H9 (cell line): Measurements from ENCODE around the gene RBBP7. TPM values are rescaled to one million over a fixed set of nuclear protein-coding genes. Genes with fewer than 3 reads are reported as not detected.

Experiments
- DNase-seq: peaks from one replicate; pipeline ENCODE4 v3.0.0-alpha.2; 2017
- H2AFZ ChIP-seq: one replicate; pipeline ENCODE4 v1.6.1; 2013; ENCODE audit warnings: mild to moderate bottlenecking, low read length, control low read depth, moderate library complexity
- H2AK5ac ChIP-seq: 2 replicates; pipeline ENCODE4 v1.6.1; 2013; ENCODE audit warnings: low read length, control low read depth, mixed read lengths; ENCODE audit not compliant: insufficient read length
- H2BK120ac ChIP-seq: one replicate; pipeline ENCODE4 v1.6.1; 2013; ENCODE audit warnings: low read depth, mild to moderate bottlenecking, low read length, control low read depth, inconsistent platforms; ENCODE audit not compliant: poor library complexity, severe bottlenecking
- H2BK12ac ChIP-seq: 2 replicates; pipeline ENCODE4 v1.6.1; 2013; ENCODE audit warnings: low read length, control low read depth, mixed read lengths, low read depth; ENCODE audit not compliant: insufficient read length
- H2BK15ac ChIP-seq: 2 replicates; pipeline ENCODE4 v1.6.1; 2013; ENCODE audit warnings: low read depth, low read length, control low read depth
- H2BK20ac ChIP-seq: one replicate; pipeline ENCODE4 v1.6.1; 2013; ENCODE audit warnings: low read depth, mild to moderate bottlenecking, low read length, control low read depth, inconsistent platforms; ENCODE audit not compliant: poor library complexity, severe bottlenecking
- H2BK5ac ChIP-seq: 2 replicates; pipeline ENCODE4 v1.6.1; 2013; ENCODE audit warnings: low read length, control low read depth, mixed read lengths; ENCODE audit not compliant: insufficient read length
- H3K14ac ChIP-seq: 2 replicates; pipeline ENCODE4 v1.6.1; 2013; ENCODE audit warnings: low read length, control low read depth; ENCODE audit not compliant: insufficient read depth
- H3K18ac ChIP-seq: 2 replicates; pipeline ENCODE4 v1.6.1; 2013; ENCODE audit warnings: low read depth, mild to moderate bottlenecking, mixed read lengths, low read length, control low read depth; ENCODE audit not compliant: insufficient read length
- H3K23ac ChIP-seq: 2 replicates; pipeline ENCODE4 v1.6.1; 2013; ENCODE audit warnings: low read length, control low read depth, mixed read lengths, low read depth; ENCODE audit not compliant: insufficient read length
- H3K23me2 ChIP-seq: 2 replicates; pipeline ENCODE4 v1.6.1; 2013; ENCODE audit warnings: low read depth, mild to moderate bottlenecking, mixed read lengths, low read length, control low read depth; ENCODE audit not compliant: insufficient read length, poor library complexity, severe bottlenecking
- H3K27ac ChIP-seq: 2 replicates; pipeline ENCODE4 v1.5.1; 2013; ENCODE audit warnings: low read length, control low read depth, mixed read lengths, low read depth; ENCODE audit not compliant: insufficient read length
- H3K27me3 ChIP-seq: 2 replicates; pipeline ENCODE4 v1.6.1; 2013; ENCODE audit warnings: low read length, control low read depth, inconsistent platforms; ENCODE audit not compliant: insufficient read depth
- H3K4ac ChIP-seq: 2 replicates; pipeline ENCODE4 v1.6.1; 2013; ENCODE audit warnings: low read depth, mild to moderate bottlenecking, control low read depth, inconsistent platforms, low read length, moderate library complexity
- H3K4me1 ChIP-seq: 2 replicates; pipeline ENCODE4 v1.6.1; 2013; ENCODE audit warnings: low read length, control low read depth, inconsistent platforms; ENCODE audit not compliant: insufficient read depth
- H3K4me2 ChIP-seq: 2 replicates; pipeline ENCODE4 v1.6.1; 2013; ENCODE audit warnings: low read length, control low read depth, mixed read lengths; ENCODE audit not compliant: insufficient read length, insufficient read depth
- H3K56ac ChIP-seq: 2 replicates; pipeline ENCODE4 v1.6.1; 2013; ENCODE audit warnings: low read depth, mild to moderate bottlenecking, mixed read lengths, low read length, control low read depth; ENCODE audit not compliant: insufficient read length
- H3K79me1 ChIP-seq: 2 replicates; pipeline ENCODE4 v1.6.1; 2013; ENCODE audit warnings: low read depth, mild to moderate bottlenecking, moderate library complexity, low read length, control low read depth, inconsistent platforms; ENCODE audit not compliant: insufficient read depth, poor library complexity, severe bottlenecking
- H3K79me2 ChIP-seq: 2 replicates; pipeline ENCODE4 v1.6.1; 2013; ENCODE audit warnings: low read length, control low read depth, inconsistent platforms; ENCODE audit not compliant: insufficient read depth
- H3K9ac ChIP-seq: 2 replicates; pipeline ENCODE4 v1.6.1; 2013; ENCODE audit warnings: low read length, control low read depth, mixed read lengths; ENCODE audit not compliant: insufficient read length; ENCODE audit errors: extremely low read depth
- H3K9me3 ChIP-seq: one replicate; pipeline ENCODE4 v1.6.1; 2013; ENCODE audit warnings: low read depth, low read length, inconsistent platforms; ENCODE audit not compliant: control insufficient read depth
- H3T11ph ChIP-seq: one replicate; pipeline ENCODE4 v1.6.1; 2013; ENCODE audit warnings: mild to moderate bottlenecking, low read length, control low read depth, inconsistent platforms
- H4K20me1 ChIP-seq: one replicate; pipeline ENCODE4 v1.6.1; 2013; ENCODE audit not compliant: control insufficient read depth, insufficient read length, insufficient read depth
- H4K5ac ChIP-seq: 2 replicates; pipeline ENCODE4 v1.6.1; 2013; ENCODE audit warnings: low read depth, mild to moderate bottlenecking, mixed read lengths, low read length, control low read depth; ENCODE audit not compliant: insufficient read length
- H4K8ac ChIP-seq: replicated peaks from 2 replicates; pipeline ENCODE4 v1.6.1; 2013; ENCODE audit warnings: low read length, control low read depth, mixed read lengths, low read depth; ENCODE audit not compliant: insufficient read length
- H4K91ac ChIP-seq: 2 replicates; pipeline ENCODE4 v1.6.1; 2013; ENCODE audit warnings: low read depth, mild to moderate bottlenecking, moderate library complexity, mixed read lengths, low read length, control low read depth; ENCODE audit not compliant: insufficient read length
- H3K27ac Mint-ChIP-seq, 3 experiments: 2 replicates in 2 of 3; 3 replicates in 1 of 3; pipeline ENCODE4 v1.8.0; 2020 to 2021; ENCODE audit warnings: mixed read lengths in 3 of 3, mild to moderate bottlenecking in 1 of 3, moderate library complexity in 1 of 3
- H3K27me3 Mint-ChIP-seq: 2 replicates; pipeline ENCODE4 v1.8.0; 2021; ENCODE audit warnings: low read depth, mild to moderate bottlenecking, moderate library complexity, mixed read lengths
- H3K36me3 Mint-ChIP-seq, 3 experiments: 2 replicates in 2 of 3; 3 replicates in 1 of 3; pipeline ENCODE4 v1.8.0; 2020 to 2021; ENCODE audit warnings: low read depth in 3 of 3, mixed read lengths in 3 of 3; ENCODE audit not compliant: insufficient read depth in 1 of 3
- H3K4me1 Mint-ChIP-seq, 2 experiments: 2 replicates each; pipeline ENCODE4 v1.8.0; 2020; ENCODE audit warnings: mixed read lengths in 2 of 2
- H3K4me3 Mint-ChIP-seq, 2 experiments: 2 replicates in 1 of 2; 3 replicates in 1 of 2; pipeline ENCODE4 v1.8.0; 2020 to 2021; ENCODE audit warnings: mild to moderate bottlenecking in 2 of 2, mixed read lengths in 2 of 2, moderate library complexity in 1 of 2
- H3K9me3 Mint-ChIP-seq, 2 experiments: 2 replicates in 1 of 2; 3 replicates in 1 of 2; pipeline ENCODE4 v1.8.0; 2020; ENCODE audit warnings: mild to moderate bottlenecking in 2 of 2, mixed read lengths in 2 of 2, moderate library complexity in 1 of 2
- CTCF ChIP-seq: fragments of 200-600 bp; sonication (generic); conservative IDR thresholded peaks from 3 replicates; pipeline ENCODE4 v1.8.0; 2021; ENCODE audit warnings: antibody characterized with exemption, mild to moderate bottlenecking
- WGBS: extraction: QIAGEN DNeasy Blood & Tissue Kit; methylation state at CpG from one replicate; pipeline ENCODE4 v1.1.7; 2013; ENCODE audit warnings: missing lambda C conversion rate, low lambda C conversion rate, mixed read lengths; ENCODE audit not compliant: insufficient read length; ENCODE audit errors: extremely low coverage; 5-methylcytosine and 5-hydroxymethylcytosine counted together
- total RNA-seq: library from RNA; stranded (reverse); gene quantifications from 2 replicates; pipeline ENCODE4 v1.2.1, GENCODE V29; 2021

Gene RBBP7
- total RNA-seq, 1 experiment from 2014 or later: 249 TPM

GRCh38 chrX:16873106-16873505, 2.9 kb upstream of the RBBP7 start:
- Histone ChIP-seq H3K18ac (no peak overlapping the region), H3K27me3 (no peaks in the 10 kb centered on the region), H2AFZ (no peak overlapping the region), H3K23me2 (peaks cover 14% of the 10 kb centered on the region), H2BK5ac (no peak overlapping the region), H4K20me1 (no peaks in the 10 kb centered on the region), H4K8ac (no peak overlapping the region), H3K14ac (no peak overlapping the region), H3K4me2 (no peak overlapping the region), H3K56ac (no peak overlapping the region), H2BK20ac (no peak overlapping the region), H3K79me2 (peaks cover 13% of the 10 kb centered on the region), H2BK120ac (no peak overlapping the region), H3K9me3 (no peaks in the 10 kb centered on the region), H3K79me1 (peaks cover 2% of the 10 kb centered on the region), H3K9ac (no peak overlapping the region), H4K5ac (no peak overlapping the region), H3K4ac (no peak overlapping the region), H2BK15ac (no peak overlapping the region), H2BK12ac (no peak overlapping the region), H4K91ac (no peak overlapping the region), H3K4me1 (peaks cover 2% of the 10 kb centered on the region; the same call in 1 of the 2 replicates), H3K23ac (no peak overlapping the region), H3K27ac (no peak overlapping the region), H2AK5ac (no peak overlapping the region), H3T11ph (no peak overlapping the region)
- Mint-ChIP-seq H3K36me3 (peaks cover 11 to 12% (median 11%) of the 10 kb centered on the region in 3 experiments), H3K4me3 (no peak overlapping the region; a peak in 1 of 5 replicates), H3K27ac (no peak overlapping the region; a peak in 1 of 7 replicates), H3K4me1 (peaks cover 31 to 35% of the 10 kb centered on the region in 2 experiments), H3K9me3 (no peaks in the 10 kb centered on the region; a peak in 1 of 5 replicates), H3K27me3 (peaks cover 27% of the 10 kb centered on the region)
- DNase-seq: no peak
- no peak for TF ChIP-seq CTCF
- WGBS: no CpG with 5 or more reads among the region's 8 CpGs
